K562 (cell line): Measurements from ENCODE around the gene RAP1GAP2. TPM values are rescaled to one million over a fixed set of nuclear protein-coding genes. Genes with fewer than 3 reads are reported as not detected.

Experiments used
- ATAC-seq: fragments of 200-7000 bp; cut with Tn5 transposase; 3 replicates; pipeline ENCODE4 v1.9.1; 2020; ENCODE audit warnings: moderate library complexity
- BruUV-seq: library from RNA; stranded (reverse); fragments of 400-500 nt; replicated peaks from 2 replicates; lab custom pipeline; 2021; lab: Mats Ljungman, UMichigan
- CTCF ChIA-PET: fragments of 300-600 bp; formaldehyde crosslinking; extraction: SDS; loops from one replicate; lab custom pipeline; 2021; ENCODE audit warnings: low intra/inter-chr PET ratio; lab: Yijun Ruan, JAX
- POLR2A ChIA-PET: fragments of 300-600, 350-650 bp; sonication (Branson Sonifier 250); formaldehyde crosslinking; extraction: SDS; loops from one replicate; lab custom pipeline; 2021; ENCODE audit warnings: antibody characterized with exemption, inconsistent platforms; lab: Yijun Ruan, JAX
- DNase-seq, 4 experiments: peaks; one replicate each; pipeline versions ENCODE4 v3.0.0 to v3.0.0-alpha.2; 2011 to 2018; ENCODE audit warnings: low spot score in 3 of 4, mixed read lengths in 3 of 4; ENCODE audit errors: extremely low read depth in 1 of 4
- FAIRE-seq: peaks from 2 replicates; lab custom pipeline; 2011; peaks lifted over from hg19 to GRCh38; lab: Jason Lieb, UNC
- H2AFZ ChIP-seq: 2 replicates; pipeline ENCODE4 v1.6.0; 2011; ENCODE audit warnings: low read depth, low read length, control low read depth, inconsistent platforms
- H3K27ac ChIP-seq: fragments of 200-600 bp; 3 replicates; pipeline ENCODE4 v1.8.0; 2011; ENCODE audit warnings: low read depth, mild to moderate bottlenecking, control low read depth, inconsistent platforms, low read length, moderate library complexity, mixed read lengths; ENCODE audit errors: extremely low read depth
- H3K27me3 ChIP-seq, 2 experiments: fragments of 300-600 bp in 1 of 2; 2 replicates in 1 of 2; 3 replicates in 1 of 2; pipeline versions ENCODE4 v1.6.0 to v1.8.0; 2011; ENCODE audit warnings: inconsistent platforms in 2 of 2, low read length in 2 of 2, mild to moderate bottlenecking in 1 of 2, mixed read lengths in 1 of 2, moderate library complexity in 1 of 2; ENCODE audit not compliant: control insufficient read depth in 2 of 2, insufficient read depth in 2 of 2
- H3K36me3 ChIP-seq: fragments of 300-600 bp; 3 replicates; pipeline ENCODE4 v1.8.0; 2011; ENCODE audit warnings: mild to moderate bottlenecking, low read length, inconsistent platforms; ENCODE audit not compliant: control insufficient read depth, insufficient read depth
- H3K4me1 ChIP-seq, 2 experiments: fragments of 200-600 bp in 1 of 2; replicated peaks in 1 of 2; 2 replicates in 1 of 2; 3 replicates in 1 of 2; pipeline versions ENCODE4 v1.5.1 to v1.8.0; 2011; ENCODE audit warnings: inconsistent platforms in 2 of 2, low read length in 2 of 2, mild to moderate bottlenecking in 1 of 2, mixed read lengths in 1 of 2, moderate library complexity in 1 of 2; ENCODE audit not compliant: control insufficient read depth in 2 of 2, insufficient read depth in 2 of 2
- H3K4me2 ChIP-seq: 2 replicates; pipeline ENCODE4 v1.6.1; 2011; ENCODE audit warnings: low read length, control low read depth, inconsistent platforms, mixed read lengths; ENCODE audit not compliant: insufficient read depth
- H3K4me3 ChIP-seq: fragments of 200-600 bp; sonication (generic), shearing (Covaris generic); 2 replicates; pipeline ENCODE4 v1.5.1; 2016; ENCODE audit warnings: control low read depth, inconsistent platforms
- H3K79me2 ChIP-seq: fragments of 200-600 bp; 3 replicates; pipeline ENCODE4 v1.8.0; 2011; ENCODE audit warnings: low read length, inconsistent platforms; ENCODE audit not compliant: control insufficient read depth, insufficient read depth
- H3K9ac ChIP-seq, 2 experiments: 2 replicates each; pipeline versions ENCODE4 v1.6.0 to v1.6.1; 2011; ENCODE audit warnings: low read depth in 2 of 2, low read length in 2 of 2, control low read depth in 1 of 2, inconsistent platforms in 1 of 2, mild to moderate bottlenecking in 1 of 2, mixed read lengths in 1 of 2; ENCODE audit not compliant: insufficient read depth in 1 of 2
- H3K9me1 ChIP-seq: one replicate; pipeline ENCODE4 v1.6.0; 2011; ENCODE audit warnings: inconsistent platforms, mild to moderate bottlenecking, low read length, moderate library complexity; ENCODE audit not compliant: control insufficient read depth, insufficient read depth
- H3K9me3 ChIP-seq: replicated peaks from 2 replicates; pipeline ENCODE4 v1.5.1; 2011; ENCODE audit warnings: low read depth, low read length, inconsistent platforms; ENCODE audit not compliant: control insufficient read depth, insufficient read depth
- H4K20me1 ChIP-seq: replicated peaks from 2 replicates; pipeline ENCODE4 v1.6.1; 2011; ENCODE audit warnings: low read length, inconsistent platforms, mixed read lengths; ENCODE audit not compliant: control insufficient read depth, insufficient read depth
- ATF1 ChIP-seq, 2 experiments: fragments of 450-650 bp in 1 of 2; IDR thresholded peaks; 2 replicates each; pipeline ENCODE4 v1.6.1; 2016; ENCODE audit warnings: missing compliant biosample characterization in 1 of 2, missing genetic modification characterization in 1 of 2
- EGR1 ChIP-seq: fragments of 450-650 bp; conservative IDR thresholded peaks from 2 replicates; pipeline ENCODE4 v1.6.1; 2017; ENCODE audit warnings: mild to moderate bottlenecking
- IRF1 ChIP-seq: sonication (generic); formaldehyde crosslinking; IDR thresholded peaks from 2 replicates; pipeline ENCODE4 v1.8.0; 2022; ENCODE audit warnings: missing genetic modification reagents, mild to moderate bottlenecking, borderline replicate concordance
- POLR2G ChIP-seq: fragments of 200-400 bp; formaldehyde crosslinking; IDR thresholded peaks from 2 replicates; pipeline ENCODE4 v1.6.1; 2017; ENCODE audit warnings: low read depth, mild to moderate bottlenecking, antibody characterized with exemption, low read length, moderate library complexity
- TAL1 ChIP-seq: fragments of 450-650 bp; IDR thresholded peaks from 2 replicates; pipeline ENCODE4 v1.6.1; 2016; ENCODE audit warnings: mild to moderate bottlenecking
- ZFX ChIP-seq: sonication (generic); formaldehyde crosslinking; IDR thresholded peaks from 2 replicates; pipeline ENCODE4 v1.8.0; 2022; ENCODE audit warnings: mild to moderate bottlenecking, missing genetic modification reagents, moderate library complexity
- WGBS: fragments of 100-300 bp; shearing (Covaris generic); methylation state at CpG from one replicate; pipeline ENCODE4 v1.1.6; 2016; ENCODE audit warnings: low coverage, mixed read lengths; ENCODE audit not compliant: insufficient coverage; ENCODE audit errors: missing lambda C conversion rate; 5-methylcytosine and 5-hydroxymethylcytosine counted together
- in situ Hi-C: fragments of 300-500 bp; cut with MboI; formaldehyde crosslinking; loops from 4 replicates; pipeline ENCODE4 v1.15.0; 2018; ENCODE audit warnings: inconsistent platforms, mixed read lengths
- intact Hi-C: fragments of 100-400 bp; cut with micrococcal nuclease; formaldehyde crosslinking; loops from 2 replicates; pipeline ENCODE4 v1.14.2; 2022
- polyA plus RNA-seq, 8 experiments: library from polyadenylated mRNA; depleted of rRNA in 4 of 8; stranded (reverse) in 5 of 8; unstranded in 3 of 8; fragments of >200 nt; fragmentation: Nextera tagmentation in 2 of 8; fragmentation: Illumina TruSeq in 1 of 8; extraction: Ambion mirVana in 2 of 8; extraction: Trizol in 1 of 8; gene quantifications; 2 replicates each; pipeline versions ENCODE4 v1.2.1 to v1.2.3, GENCODE V29; 2011 to 2014; ENCODE audit warnings: inconsistent platforms in 1 of 8, missing spikeins in 1 of 8
- total RNA-seq, 7 experiments: library from RNA; depleted of rRNA in 6 of 7; stranded (reverse); fragments of >200 nt in 6 of 7; fragmentation: Illumina TruSeq in 2 of 7; extraction: Trizol in 2 of 7; gene quantifications; 2 replicates each; pipeline versions ENCODE4 v1.2.1 to v1.2.3, GENCODE V29; 2011 to 2021; ENCODE audit warnings: low replicate concordance in 1 of 7
- TF ChIP-seq, protein P1 (sequence below): IDR thresholded peaks from 2 replicates; pipeline ENCODE4 v1.6.1; 2012; ENCODE audit warnings: low read depth, low read length, improper control_type of control experiment, borderline replicate concordance

RAP1GAP2 gene
- total and polyA plus RNA-seq, 9 of the 15 experiments (the other 6 are each of a cell fraction or from before 2014, with no cell fraction given), result 0.01 to 1.3 (median 0.42) TPM; not detected in 1

- Histone ChIP-seq H3K4me3 (no peak overlapping the region), H3K4me2 (no peak overlapping the region), H2AFZ (no peak overlapping the region), H3K9ac (no peak overlapping the region), H4K20me1 (no peaks in the 10 kb centered on the region; the same call in 1 of the 2 replicates), H3K27me3 (peaks cover 0 to 61% of the 10 kb centered on the region in 2 experiments; a peak in 3 of 5 replicates), H3K9me1 (no peaks in the 10 kb centered on the region), H3K4me1 (peaks cover 0 to 9% of the 10 kb centered on the region in 2 experiments; a peak in 2 of 5 replicates), H3K27ac (no peak overlapping the region), H3K79me2 (no peaks in the 10 kb centered on the region), H3K9me3 (no peaks in the 10 kb centered on the region), H3K36me3 (no peaks in the 10 kb centered on the region)
- 7% methylated on average over 21 of the region's 21 CpGs for WGBS
- FAIRE-seq (no peak), ATAC-seq (no peak), DNase-seq (no peak)
- in situ Hi-C loops (no loop called here), intact Hi-C loops (no loop called here)
- ChIA-PET POLR2A (interaction anchor here (0.6 kb wide), 2 partner anchors 9 to 87 kb away, joined by 3 read pairs; no protein-coding TSS in a partner anchor), CTCF (no interaction called here)
- no peak for TF ChIP-seq EGR1
- no peak for TF ChIP-seq ZFX (CRISPR knock-in tag)
- TF ChIP-seq IRF1 (CRISPR knock-in tag), result no peak
- no peak for TF ChIP-seq ATF1 (CRISPR knock-in tag; IDR thresholded peaks at IDR 0.05)
- TF ChIP-seq ATF1 (tag; IDR thresholded peaks at IDR 0.05), result no peak
- no peak for TF ChIP-seq POLR2G
- TF ChIP-seq, protein P1, sequence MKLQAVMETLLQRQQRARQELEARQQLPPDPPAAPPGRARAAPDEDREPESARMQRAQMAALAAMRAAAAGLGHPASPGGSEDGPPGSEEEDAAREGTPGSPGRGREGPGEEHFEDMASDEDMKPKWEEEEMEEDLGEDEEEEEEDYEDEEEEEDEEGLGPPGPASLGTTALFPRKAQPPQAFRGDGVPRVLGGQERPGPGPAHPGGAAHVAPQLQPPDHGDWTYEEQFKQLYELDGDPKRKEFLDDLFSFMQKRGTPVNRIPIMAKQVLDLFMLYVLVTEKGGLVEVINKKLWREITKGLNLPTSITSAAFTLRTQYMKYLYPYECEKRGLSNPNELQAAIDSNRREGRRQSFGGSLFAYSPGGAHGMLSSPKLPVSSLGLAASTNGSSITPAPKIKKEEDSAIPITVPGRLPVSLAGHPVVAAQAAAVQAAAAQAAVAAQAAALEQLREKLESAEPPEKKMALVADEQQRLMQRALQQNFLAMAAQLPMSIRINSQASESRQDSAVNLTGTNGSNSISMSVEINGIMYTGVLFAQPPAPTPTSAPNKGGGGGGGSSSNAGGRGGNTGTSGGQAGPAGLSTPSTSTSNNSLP, result no peak
- no peak for TF ChIP-seq TAL1
- no TSS peak for BruUV-seq
Measured at GRCh38 chr17:2935632-2936031, 139.4 kb downstream of the RAP1GAP2 start.
